ENCODE results near the gene PHF2.

PHF2 gene

GRCh38 chr9:93585259-93585658 lies 8.9 kb downstream of the PHF2 start:
- Histone ChIP-seq H2AFZ (ENCODE audit: low read depth, low read length) (no peak overlapping the region), H3K9me3 (ENCODE audit: low read length) (peaks cover 18% of the 10 kb centered on the region), H3K36me3 (ENCODE audit: insufficient read depth, low read length) (no peaks in the 10 kb centered on the region), H3K27me3 (ENCODE audit: insufficient read depth, low read length) (no peaks in the 10 kb centered on the region), H3K4me1 (ENCODE audit: insufficient read depth, low read length) (peaks cover 15% of the 10 kb centered on the region), H3K4me3 (ENCODE audit: low read length) (no peak overlapping the region)

GRCh38 chr9:93585695-93586094 lies 9.3 kb downstream of the PHF2 start:
- H3K4me3 ChIP-seq (ENCODE audit: low read length): no peak overlapping the region
- H3K9me3 ChIP-seq (ENCODE audit: low read length): peaks cover 18% of the 10 kb centered on the region
- H2AFZ ChIP-seq (ENCODE audit: low read depth, low read length): no peak overlapping the region
- no peaks in the 10 kb centered on the region for H3K36me3 ChIP-seq (ENCODE audit: insufficient read depth, low read length)
- no peaks in the 10 kb centered on the region for H3K27me3 ChIP-seq (ENCODE audit: insufficient read depth, low read length)
- peaks cover 16% of the 10 kb centered on the region for H3K4me1 ChIP-seq (ENCODE audit: insufficient read depth, low read length)

- H3K36me3 ChIP-seq (ENCODE audit: insufficient read depth, low read length): no peaks in the 10 kb centered on the region
- H2AFZ ChIP-seq (ENCODE audit: low read depth, low read length): no peak overlapping the region
- H3K27me3 ChIP-seq (ENCODE audit: insufficient read depth, low read length): no peaks in the 10 kb centered on the region
- no peak overlapping the region for H3K4me3 ChIP-seq (ENCODE audit: low read length)
- peaks cover 18% of the 10 kb centered on the region for H3K9me3 ChIP-seq (ENCODE audit: low read length)
- H3K4me1 ChIP-seq (ENCODE audit: insufficient read depth, low read length): peaks cover 16% of the 10 kb centered on the region
These were observed 10.1 kb downstream of the PHF2 start for GRCh38 chr9:93586290-93587057.

GRCh38 chr9:93587284-93587650 lies 10.9 kb downstream of the PHF2 start:
- no peaks in the 10 kb centered on the region for H3K36me3 ChIP-seq (ENCODE audit: insufficient read depth, low read length)
- no peak overlapping the region for H3K4me3 ChIP-seq (ENCODE audit: low read length)
- H2AFZ ChIP-seq (ENCODE audit: low read depth, low read length): no peak overlapping the region
- peaks cover 17% of the 10 kb centered on the region for H3K4me1 ChIP-seq (ENCODE audit: insufficient read depth, low read length)
- H3K27me3 ChIP-seq (ENCODE audit: insufficient read depth, low read length): no peaks in the 10 kb centered on the region
- peaks cover 15% of the 10 kb centered on the region for H3K9me3 ChIP-seq (ENCODE audit: low read length)

GRCh38 chr9:93587651-93588347 lies 11.4 kb downstream of the PHF2 start:
- H3K27me3 ChIP-seq (ENCODE audit: insufficient read depth, low read length): no peaks in the 10 kb centered on the region
- H2AFZ ChIP-seq (ENCODE audit: low read depth, low read length): no peak overlapping the region
- H3K4me1 ChIP-seq (ENCODE audit: insufficient read depth, low read length): peaks cover 20% of the 10 kb centered on the region
- no peak overlapping the region for H3K4me3 ChIP-seq (ENCODE audit: low read length)
- no peaks in the 10 kb centered on the region for H3K36me3 ChIP-seq (ENCODE audit: insufficient read depth, low read length)
- peaks cover 15% of the 10 kb centered on the region for H3K9me3 ChIP-seq (ENCODE audit: low read length)

GRCh38 chr9:93588641-93589609 lies 12.5 kb downstream of the PHF2 start:
- no peak overlapping the region for H2AFZ ChIP-seq (ENCODE audit: low read depth, low read length)
- peaks cover 12% of the 10 kb centered on the region for H3K9me3 ChIP-seq (ENCODE audit: low read length)
- H3K36me3 ChIP-seq (ENCODE audit: insufficient read depth, low read length): no peaks in the 10 kb centered on the region
- no peaks in the 10 kb centered on the region for H3K27me3 ChIP-seq (ENCODE audit: insufficient read depth, low read length)
- H3K4me3 ChIP-seq (ENCODE audit: low read length): no peak overlapping the region
- H3K4me1 ChIP-seq (ENCODE audit: insufficient read depth, low read length): peaks cover 20% of the 10 kb centered on the region

- peaks cover 20% of the 10 kb centered on the region for H3K4me1 ChIP-seq (ENCODE audit: insufficient read depth, low read length)
- no peak overlapping the region for H2AFZ ChIP-seq (ENCODE audit: low read depth, low read length)
- peaks cover 10% of the 10 kb centered on the region for H3K9me3 ChIP-seq (ENCODE audit: low read length)
- H3K27me3 ChIP-seq (ENCODE audit: insufficient read depth, low read length): no peaks in the 10 kb centered on the region
- H3K4me3 ChIP-seq (ENCODE audit: low read length): no peak overlapping the region
- no peaks in the 10 kb centered on the region for H3K36me3 ChIP-seq (ENCODE audit: insufficient read depth, low read length)
These were observed 13.3 kb downstream of the PHF2 start for GRCh38 chr9:93589688-93590087.

GRCh38 chr9:93590609-93591234 lies 14.3 kb downstream of the PHF2 start:
- Histone ChIP-seq H3K4me1 (ENCODE audit: insufficient read depth, low read length) (peaks cover 20% of the 10 kb centered on the region), H3K4me3 (ENCODE audit: low read length) (no peak overlapping the region), H3K27me3 (ENCODE audit: insufficient read depth, low read length) (no peaks in the 10 kb centered on the region), H3K36me3 (ENCODE audit: insufficient read depth, low read length) (no peaks in the 10 kb centered on the region), H3K9me3 (ENCODE audit: low read length) (peaks cover 2% of the 10 kb centered on the region), H2AFZ (ENCODE audit: low read depth, low read length) (no peak overlapping the region)

GRCh38 chr9:93591301-93592007 lies 15.1 kb downstream of the PHF2 start:
- H3K27me3 ChIP-seq (ENCODE audit: insufficient read depth, low read length): no peaks in the 10 kb centered on the region
- H3K4me1 ChIP-seq (ENCODE audit: insufficient read depth, low read length): peaks cover 20% of the 10 kb centered on the region
- no peak overlapping the region for H2AFZ ChIP-seq (ENCODE audit: low read depth, low read length)
- no peaks in the 10 kb centered on the region for H3K36me3 ChIP-seq (ENCODE audit: insufficient read depth, low read length)
- H3K9me3 ChIP-seq (ENCODE audit: low read length): no peaks in the 10 kb centered on the region
- no peak overlapping the region for H3K4me3 ChIP-seq (ENCODE audit: low read length)

GRCh38 chr9:93592008-93592642 lies 15.7 kb downstream of the PHF2 start:
- Histone ChIP-seq H3K4me3 (ENCODE audit: low read length) (no peak overlapping the region), H3K9me3 (ENCODE audit: low read length) (no peaks in the 10 kb centered on the region), H3K36me3 (ENCODE audit: insufficient read depth, low read length) (no peaks in the 10 kb centered on the region), H2AFZ (ENCODE audit: low read depth, low read length) (no peak overlapping the region), H3K27me3 (ENCODE audit: insufficient read depth, low read length) (no peaks in the 10 kb centered on the region), H3K4me1 (ENCODE audit: insufficient read depth, low read length) (peaks cover 20% of the 10 kb centered on the region)

- H2AFZ ChIP-seq (ENCODE audit: low read depth, low read length): no peak overlapping the region
- no peaks in the 10 kb centered on the region for H3K27me3 ChIP-seq (ENCODE audit: insufficient read depth, low read length)
- H3K4me1 ChIP-seq (ENCODE audit: insufficient read depth, low read length): peaks cover 20% of the 10 kb centered on the region
- no peaks in the 10 kb centered on the region for H3K9me3 ChIP-seq (ENCODE audit: low read length)
- H3K36me3 ChIP-seq (ENCODE audit: insufficient read depth, low read length): no peaks in the 10 kb centered on the region
- no peak overlapping the region for H3K4me3 ChIP-seq (ENCODE audit: low read length)
These were observed 16.2 kb downstream of the PHF2 start for GRCh38 chr9:93592643-93593021.

GRCh38 chr9:93593144-93593658 lies 16.8 kb downstream of the PHF2 start:
- Histone ChIP-seq H2AFZ (ENCODE audit: low read depth, low read length) (no peak overlapping the region), H3K4me1 (ENCODE audit: insufficient read depth, low read length) (peaks cover 23% of the 10 kb centered on the region), H3K36me3 (ENCODE audit: insufficient read depth, low read length) (no peaks in the 10 kb centered on the region), H3K9me3 (ENCODE audit: low read length) (no peaks in the 10 kb centered on the region), H3K27me3 (ENCODE audit: insufficient read depth, low read length) (no peaks in the 10 kb centered on the region), H3K4me3 (ENCODE audit: low read length) (no peak overlapping the region)
